Heart left ventricle (tissue), 16 donors: ENCODE measurements around the gene COL4A5. TPM values are rescaled to one million over a fixed set of nuclear protein-coding genes. Genes with fewer than 3 reads are reported as not detected.

Source experiments
- ATAC-seq, 4 donors: fragments of 200-7000 bp; cut with Tn5 transposase; one replicate each; pipeline ENCODE4 v1.9.1; 2020 to 2022; ENCODE audit warnings: moderate library complexity in 4 of 4, mild to moderate bottlenecking in 3 of 4, moderate number of reproducible peaks in 1 of 4
- DNase-seq, 5 donors: peaks; one replicate each; pipeline ENCODE4 v3.0.0-alpha.2; 2020
- H3K27ac ChIP-seq, 12 donors: fragments of 200-600 bp; sonication (generic) in 4 of 12; one replicate each; pipeline versions ENCODE4 v1.5.0 to v1.8.0; 2016 to 2022; ENCODE audit warnings: mild to moderate bottlenecking in 2 of 12
- H3K27me3 ChIP-seq, 9 donors: fragments of 200-600 bp; sonication (generic) in 2 of 9; one replicate each; pipeline versions ENCODE4 v1.5.1 to v1.8.0; 2016 to 2022; ENCODE audit warnings: mild to moderate bottlenecking in 3 of 9
- H3K36me3 ChIP-seq, 9 donors: fragments of 200-600 bp; sonication (generic) in 2 of 9; one replicate each; pipeline versions ENCODE4 v1.5.0 to v1.8.0; 2018 to 2022; ENCODE audit warnings: mild to moderate bottlenecking in 2 of 9
- H3K4me1 ChIP-seq, 12 donors: fragments of 200-600 bp; sonication (generic) in 4 of 12; one replicate each; pipeline versions ENCODE4 v1.5.0 to v1.8.0; 2016 to 2022; ENCODE audit warnings: mild to moderate bottlenecking in 3 of 12
- H3K4me3 ChIP-seq, 12 donors: fragments of 200-600 bp; sonication (generic) in 4 of 12; one replicate each; pipeline versions ENCODE4 v1.5.0 to v1.8.0; 2017 to 2022; ENCODE audit warnings: mild to moderate bottlenecking in 9 of 12, moderate library complexity in 4 of 12
- H3K9me3 ChIP-seq, 12 donors: fragments of 200-600 bp; sonication (generic) in 4 of 12; one replicate each; pipeline versions ENCODE4 v1.5.0 to v1.8.0; 2016 to 2022; ENCODE audit warnings: mild to moderate bottlenecking in 1 of 12
- CTCF ChIP-seq, 12 donors: fragments of 200-600 bp; sonication (generic) in 4 of 12; IDR thresholded peaks; one replicate each; pipeline versions ENCODE4 v1.5.0 to v1.8.0; 2018 to 2022; ENCODE audit warnings: antibody characterized with exemption in 12 of 12, mild to moderate bottlenecking in 5 of 12
- POLR2A ChIP-seq, 2 donors: fragments of 450-650 bp; IDR thresholded peaks; one replicate each; pipeline ENCODE4 v1.6.1; 2017; ENCODE audit warnings: antibody characterized with exemption in 2 of 2, mild to moderate bottlenecking in 2 of 2, moderate library complexity in 2 of 2
- WGBS, 4 donors: extraction: QIAGEN DNeasy Blood & Tissue Kit in 2 of 4; methylation state at CpG; one replicate each; pipeline versions ENCODE4 v1.1.5 to v1.1.7; 2013 to 2018; 5-methylcytosine and 5-hydroxymethylcytosine counted together
- intact Hi-C, 10 donors: fragments of 100-400 bp; cut with DNase I; formaldehyde crosslinking; loops; one replicate each; pipeline versions ENCODE4 v1.11.1 to v1.14.2; 2022
- polyA plus RNA-seq, 2 donors: library from polyadenylated mRNA; stranded (reverse); fragments of 200-250 nt; gene quantifications; one replicate each; pipeline ENCODE4 v1.2.3, GENCODE V29; 2013
- total RNA-seq, 9 donors: library from RNA; depleted of rRNA in 2 of 9; stranded (reverse); fragments of >200 nt in 2 of 9; fragmentation: NEBNext Ultra II Directional in 3 of 9; extraction: Animal tissue kit (Norgen Biotek cat#: 25700) in 3 of 9; gene quantifications; one replicate each; pipeline versions ENCODE4 v1.1.0 to v1.2.4, GENCODE V29; 2016 to 2023
- donor health status: ischemic (EF 13 %, LVEDD 7.1; RV severe dilation, severe dysfunction).
- donor health status: healthy with polysubstance abuse.
- donor health status: DM: no; HTN: yes; CAD: no.
- donor health status: DM: no; HTN: no; CAD: no.
- donor health status: ischemic (EF 25% LVEDD 6.9; RV normal size, moderate dysfunction).
- donor health status: ischemic (EF 25% LVEDD 5.7; RV mildly dilated, moderate dysfunction).
- donor health status: healthy.
- donor health status: DM: yes; HTN: yes; CAD: no.
- donor health status: ischemic (EF 35%, LVEDD 5.7; RV mildly dilated, moderate dysfunction).
- donor health status: nonischemic (EF 11% LVEDD 7.7; RV severe dilation, severe dysfunction).
- donor health status: DM: yes; HTN: yes; CAD: no.
- donor health status: PGD.
- donor health status: ischemic (EF 29% LVEDD 5.4; RV normal size, mild dysfunction).
- donor health status: nonischemic (EF 23%, LVEDD 6.1; RV moderate dilation, normal function).

COL4A5 gene
- total and polyA plus RNA-seq, 11 donors = 4.0 to 12.7 (median 7.7) TPM

DNA sequence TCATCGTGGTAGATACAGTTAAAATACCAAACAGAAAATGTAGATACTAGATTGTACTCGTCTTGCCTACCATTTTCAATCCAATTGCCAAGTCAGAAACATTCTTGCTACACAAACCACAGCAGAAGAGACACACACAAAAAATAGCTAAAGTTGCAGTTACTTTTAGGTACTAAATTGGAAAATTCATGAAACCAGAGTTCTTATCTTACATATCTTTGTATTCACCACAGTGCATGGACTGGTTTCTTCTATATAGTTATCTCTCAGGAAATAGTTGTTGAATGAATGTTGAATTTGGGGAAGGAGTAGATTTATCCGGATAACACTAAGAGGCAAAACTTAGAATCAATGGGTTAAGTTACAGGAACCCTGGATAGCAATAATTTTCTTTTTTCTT lies 14.2 kb downstream of the COL4A5 start:
- H3K27me3 ChIP-seq = peaks cover 0 to 7% (median 0%) of the 10 kb centered on the region in 9 donors
- no peak overlapping the region for H3K27ac ChIP-seq
- no peak for DNase-seq
- WGBS, 4 donors = 57 to 87% (median 72%) methylated on average over 3 of the region's 3 CpGs
- TF ChIP-seq CTCF (IDR thresholded peaks at IDR 0.05) = no peak
- TF ChIP-seq POLR2A (IDR thresholded peaks at IDR 0.05) = no peak
- H3K9me3 ChIP-seq = no peaks in the 10 kb centered on the region
- intact Hi-C loops = no loop called here
- no peak for ATAC-seq
- H3K4me3 ChIP-seq = no peak overlapping the region
- no peaks in the 10 kb centered on the region for H3K36me3 ChIP-seq
- no peaks in the 10 kb centered on the region for H3K4me1 ChIP-seq

DNA sequence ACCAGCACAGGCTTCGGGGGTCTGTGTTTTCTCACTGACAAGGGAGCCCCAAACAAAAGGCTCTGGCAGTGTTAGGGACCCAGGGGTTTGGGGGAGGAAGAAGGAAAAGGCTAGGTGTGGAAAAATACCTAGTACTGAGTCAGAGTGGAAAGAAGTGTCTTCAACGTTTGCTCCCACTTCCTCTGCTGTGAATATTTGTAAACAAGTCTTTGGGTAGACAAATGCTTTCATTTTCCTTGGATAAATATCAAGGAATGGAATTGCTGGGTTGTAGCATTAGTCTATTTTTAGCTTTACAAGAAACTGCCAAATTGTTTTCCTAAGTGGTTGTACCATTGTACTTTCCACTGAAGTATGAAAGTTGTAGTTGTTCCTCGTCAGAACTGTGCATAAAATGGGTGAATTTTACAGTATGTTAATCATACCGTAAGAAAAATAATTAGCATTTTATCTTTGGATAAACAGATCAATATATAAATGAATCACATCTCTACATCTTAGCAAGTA lies 17.4 kb downstream of the COL4A5 start:
- intact Hi-C loops = no loop called here
- Histone ChIP-seq H3K9me3 (no peaks in the 10 kb centered on the region), H3K4me1 (no peaks in the 10 kb centered on the region), H3K27me3 (peaks cover 0 to 7% (median 0%) of the 10 kb centered on the region in 9 donors), H3K36me3 (no peaks in the 10 kb centered on the region), H3K4me3 (no peak overlapping the region), H3K27ac (peak overlapping the region in 4 of 12 donors; percentile 39 to 53 (median 44))
- TF ChIP-seq POLR2A (IDR thresholded peaks at IDR 0.05) (no peak), CTCF (IDR thresholded peaks at IDR 0.05) (no peak)
- 40 to 48% (median 44%) methylated on average over 4 of the region's 4 CpGs for WGBS, 4 donors
- ATAC-seq (peak in 2 of 4 donors; percentile 48 to 51), DNase-seq (no peak)

DNA sequence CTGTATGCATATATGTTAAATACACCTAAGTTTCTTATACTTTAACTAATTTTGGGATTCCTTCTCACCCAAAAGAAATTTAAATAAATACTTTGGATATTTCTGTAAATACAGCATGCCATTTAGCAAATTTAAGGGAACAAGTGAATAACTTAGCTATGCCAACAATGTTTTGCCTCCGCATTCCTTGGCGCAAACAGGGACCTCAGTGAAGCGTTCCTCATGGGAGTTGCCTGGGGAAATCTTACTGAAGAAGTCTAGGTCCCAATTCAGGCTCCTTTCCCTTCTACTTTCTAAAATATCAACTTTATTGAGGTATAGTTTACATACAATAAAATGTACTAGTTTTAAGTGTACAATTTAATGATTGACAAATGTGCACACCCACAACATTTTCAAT lies 25.0 kb downstream of the COL4A5 start:
- H3K9me3 ChIP-seq = peaks cover 0 to under 1% (median 0%) of the 10 kb centered on the region in 12 donors
- no peaks in the 10 kb centered on the region for H3K36me3 ChIP-seq
- peaks cover 0 to 5% (median 0%) of the 10 kb centered on the region in 9 donors for H3K27me3 ChIP-seq
- TF ChIP-seq CTCF (IDR thresholded peaks at IDR 0.05) (no peak), POLR2A (IDR thresholded peaks at IDR 0.05) (no peak)
- ATAC-seq (no peak), DNase-seq (no peak)
- WGBS, 4 donors = 51 to 76% (median 62%) methylated on average over 3 of the region's 3 CpGs
- H3K4me3 ChIP-seq = no peak overlapping the region
- H3K27ac ChIP-seq = no peak overlapping the region
- H3K4me1 ChIP-seq = no peaks in the 10 kb centered on the region
- intact Hi-C loops = no loop called here

- DNase-seq (no peak), ATAC-seq (no peak)
- Histone ChIP-seq H3K4me3 (no peak overlapping the region), H3K27ac (no peak overlapping the region), H3K4me1 (no peaks in the 10 kb centered on the region), H3K9me3 (peaks cover 0 to 5% (median 0%) of the 10 kb centered on the region in 12 donors), H3K36me3 (no peaks in the 10 kb centered on the region), H3K27me3 (peaks cover 0 to 5% (median 0%) of the 10 kb centered on the region in 9 donors)
- TF ChIP-seq POLR2A (IDR thresholded peaks at IDR 0.05) (no peak), CTCF (IDR thresholded peaks at IDR 0.05) (no peak)
- intact Hi-C loops = no loop called here
- 67 to 97% (median 81%) methylated on average over 1 of the region's 1 CpG for WGBS, 4 donors
Measured at GRCh38 chrX:108468486-108468885, 28.8 kb downstream of the COL4A5 start.
